ENCODE data around the gene OAS2.

OAS2 gene, protein sequence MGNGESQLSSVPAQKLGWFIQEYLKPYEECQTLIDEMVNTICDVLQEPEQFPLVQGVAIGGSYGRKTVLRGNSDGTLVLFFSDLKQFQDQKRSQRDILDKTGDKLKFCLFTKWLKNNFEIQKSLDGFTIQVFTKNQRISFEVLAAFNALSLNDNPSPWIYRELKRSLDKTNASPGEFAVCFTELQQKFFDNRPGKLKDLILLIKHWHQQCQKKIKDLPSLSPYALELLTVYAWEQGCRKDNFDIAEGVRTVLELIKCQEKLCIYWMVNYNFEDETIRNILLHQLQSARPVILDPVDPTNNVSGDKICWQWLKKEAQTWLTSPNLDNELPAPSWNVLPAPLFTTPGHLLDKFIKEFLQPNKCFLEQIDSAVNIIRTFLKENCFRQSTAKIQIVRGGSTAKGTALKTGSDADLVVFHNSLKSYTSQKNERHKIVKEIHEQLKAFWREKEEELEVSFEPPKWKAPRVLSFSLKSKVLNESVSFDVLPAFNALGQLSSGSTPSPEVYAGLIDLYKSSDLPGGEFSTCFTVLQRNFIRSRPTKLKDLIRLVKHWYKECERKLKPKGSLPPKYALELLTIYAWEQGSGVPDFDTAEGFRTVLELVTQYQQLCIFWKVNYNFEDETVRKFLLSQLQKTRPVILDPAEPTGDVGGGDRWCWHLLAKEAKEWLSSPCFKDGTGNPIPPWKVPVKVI

DNA sequence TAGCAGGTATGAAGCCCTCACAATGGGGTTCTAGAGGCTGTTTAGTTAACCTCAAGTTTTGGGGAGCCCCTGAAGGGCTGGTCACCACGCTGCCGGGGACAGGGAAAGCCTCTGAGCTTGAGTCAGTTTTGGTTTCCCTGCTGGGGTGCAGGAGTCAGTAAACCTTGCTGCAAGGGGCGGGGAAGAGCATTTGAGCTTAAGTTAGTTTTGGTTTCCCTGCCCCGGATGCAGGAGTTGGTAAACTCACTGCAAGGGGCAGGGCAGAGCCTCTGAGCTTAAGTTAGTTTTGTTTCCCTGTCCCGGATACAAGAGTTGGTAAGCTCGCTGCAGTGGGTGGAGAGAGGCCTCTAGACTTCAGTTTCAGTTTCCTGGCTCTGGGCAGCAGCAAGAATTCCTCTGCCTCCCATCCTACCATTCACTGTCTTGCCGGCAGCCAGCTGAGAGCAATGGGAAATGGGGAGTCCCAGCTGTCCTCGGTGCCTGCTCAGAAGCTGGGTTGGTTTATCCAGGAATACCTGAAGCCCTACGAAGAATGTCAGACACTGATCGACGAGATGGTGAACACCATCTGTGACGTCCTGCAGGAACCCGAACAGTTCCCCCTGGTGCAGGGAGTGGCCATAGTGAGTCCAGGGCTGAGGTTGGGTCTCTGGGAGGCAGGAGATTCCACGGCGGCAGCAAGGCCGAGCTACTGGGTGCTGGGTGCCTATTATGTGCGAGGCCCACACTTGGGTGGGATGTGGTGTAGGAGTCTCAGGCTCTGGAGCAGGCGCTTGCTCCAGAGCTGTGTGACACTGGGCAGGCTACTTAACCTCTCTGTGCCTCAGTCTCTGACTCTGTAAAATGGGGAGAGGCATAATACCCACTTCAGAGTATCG, at the start of gene OAS2:
OAS2 (plus strand) TSS at position 357 of the 878 bp plus-strand sequence; CDS start at position 447, 90 bp downstream.
- FAIRE-seq (no peak), DNase-seq (ENCODE audit: low spot score) (peak; percentile 23)

DNA sequence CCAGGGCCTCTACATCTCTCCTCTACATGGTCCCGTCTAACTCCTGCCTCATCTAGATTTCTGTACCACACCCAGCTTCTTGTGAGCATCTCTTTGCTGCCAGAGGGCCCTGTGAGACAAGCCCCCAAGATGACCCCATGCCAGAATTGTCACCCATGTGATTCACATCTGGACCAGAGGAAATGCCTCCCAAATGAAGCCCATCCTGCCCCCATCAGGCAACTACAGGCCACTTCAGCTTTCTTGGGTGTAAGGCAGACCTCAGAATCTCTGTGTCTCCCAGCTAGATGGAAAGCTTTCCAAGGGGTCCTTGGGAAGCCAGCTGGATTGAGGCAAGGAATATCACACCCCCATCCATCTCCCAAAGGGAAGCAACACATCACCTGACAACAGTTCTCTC, 49.3 kb upstream of the OAS2 start:
- FAIRE-seq (no peak), DNase-seq (ENCODE audit: low spot score) (no peak)

DNA sequence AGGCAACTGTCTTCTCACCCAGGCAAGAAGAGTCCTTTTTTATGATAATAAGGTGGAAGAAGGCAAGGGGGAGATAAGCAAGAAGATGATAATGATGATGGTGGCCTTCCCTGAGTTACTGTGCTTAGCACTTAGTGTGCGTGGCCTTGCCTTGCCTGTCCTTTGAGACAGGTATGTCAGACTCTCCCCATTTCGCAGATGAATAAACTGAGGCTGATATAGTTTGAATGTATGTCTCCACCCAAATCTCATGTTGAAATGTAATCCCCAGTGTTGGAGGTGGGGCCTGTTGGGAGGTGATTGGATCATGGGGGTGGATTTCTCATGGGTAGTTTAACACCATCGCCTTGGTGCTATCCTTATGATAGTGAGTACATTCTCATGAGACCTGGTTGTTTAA, 48.6 kb upstream of the OAS2 start:
- no peak for FAIRE-seq

DNA sequence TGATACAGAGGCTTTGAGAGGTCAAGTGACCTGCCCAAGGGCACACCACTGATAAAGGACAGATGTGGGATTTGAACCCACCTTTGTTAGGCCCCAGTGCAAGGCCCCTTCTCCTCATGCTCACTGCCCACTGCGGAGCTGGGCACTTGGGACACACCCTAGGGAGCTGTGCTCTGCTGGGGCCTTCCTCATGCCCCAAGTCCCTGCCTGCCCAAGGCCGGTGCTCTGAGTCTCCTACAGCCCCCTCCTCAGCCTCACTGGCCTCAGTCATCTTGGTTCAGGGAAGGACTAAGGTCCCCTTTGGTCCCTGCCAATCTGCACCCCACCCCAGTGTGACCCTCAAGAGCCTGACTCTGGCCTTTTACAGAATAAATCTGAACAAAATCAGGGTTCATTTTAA, 48.0 kb upstream of the OAS2 start:
- FAIRE-seq (no peak), DNase-seq (ENCODE audit: low spot score) (no peak)

More for the DNA sequence above, 48.6 kb upstream of the OAS2 start:
- no peak for DNase-seq (ENCODE audit: low spot score)

- FAIRE-seq: no peak
- DNase-seq (ENCODE audit: low spot score): no peak
These were observed 45.7 kb upstream of the OAS2 start for GRCh38 chr12:112932485-112933128.

DNA sequence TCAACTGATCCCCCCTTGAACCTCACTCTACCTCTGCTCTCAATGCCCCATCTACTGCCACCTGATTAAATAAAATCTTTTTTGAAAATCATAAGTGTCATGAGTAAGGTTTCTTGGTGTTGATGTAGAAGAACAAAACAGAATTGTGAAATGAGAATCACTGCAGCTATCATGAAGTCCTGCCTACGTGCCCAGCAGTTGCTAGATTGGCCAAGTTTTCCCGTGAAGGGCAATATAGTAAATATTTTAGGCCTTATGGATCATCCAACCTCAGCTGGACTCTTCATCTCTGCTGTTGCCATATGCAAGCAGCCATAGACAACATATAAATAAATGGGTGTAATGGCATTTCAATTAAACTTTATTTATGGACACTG, 45.2 kb upstream of the OAS2 start:
- no peak for FAIRE-seq
- DNase-seq (ENCODE audit: low spot score): no peak

DNA sequence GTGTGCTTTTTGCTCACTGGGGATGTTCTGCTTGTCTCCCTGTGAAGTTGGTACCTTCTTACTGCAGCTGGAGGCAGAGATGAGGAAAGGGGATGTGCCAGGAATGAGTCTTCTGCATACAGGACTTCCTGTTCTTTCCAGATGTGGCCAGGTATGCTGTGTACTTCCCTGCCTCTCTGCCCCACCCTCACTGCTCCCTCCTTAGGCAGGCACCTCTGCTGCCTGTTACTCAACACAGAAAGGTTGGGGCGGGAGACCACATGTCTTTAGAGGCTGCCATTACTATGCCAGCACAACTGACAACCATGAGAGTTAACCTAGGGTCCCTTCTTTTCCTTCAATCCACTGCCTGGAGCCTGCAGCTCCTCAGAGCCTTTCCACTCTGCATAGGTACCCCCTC, 42.1 kb upstream of the OAS2 start:
- FAIRE-seq (no peak), DNase-seq (ENCODE audit: low spot score) (no peak)

DNA sequence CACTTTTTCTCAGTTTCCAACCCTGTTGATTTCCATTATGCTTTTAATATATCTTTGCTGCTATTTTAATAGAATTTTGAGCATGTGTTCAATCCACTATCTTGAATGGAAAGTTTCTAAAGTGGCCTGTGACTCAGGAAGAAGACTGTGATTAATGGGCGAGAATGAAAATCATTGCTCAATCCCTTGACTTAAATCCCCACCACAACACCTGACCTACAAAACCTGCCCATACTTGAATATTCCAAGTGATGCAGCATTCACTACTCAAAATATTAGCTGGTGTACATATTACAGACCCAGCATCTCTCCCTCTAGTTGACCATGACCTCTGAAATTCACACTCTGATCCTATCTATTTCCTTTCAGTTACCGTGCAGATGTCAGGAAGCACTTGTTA, 41.4 kb upstream of the OAS2 start:
- no peak for FAIRE-seq

GRCh38 chr12:112937741-112938719, 40.3 kb upstream of the OAS2 start, which contains the start of gene OAS3:
Gene OAS3 (plus strand): TSS chr12:112938474. CDS start chr12:112938531, 57 bp downstream.
- no peak for FAIRE-seq
- peak; percentile 70 for DNase-seq (ENCODE audit: low spot score)

More for the DNA sequence above, 41.4 kb upstream of the OAS2 start:
- DNase-seq (ENCODE audit: low spot score): no peak

DNA sequence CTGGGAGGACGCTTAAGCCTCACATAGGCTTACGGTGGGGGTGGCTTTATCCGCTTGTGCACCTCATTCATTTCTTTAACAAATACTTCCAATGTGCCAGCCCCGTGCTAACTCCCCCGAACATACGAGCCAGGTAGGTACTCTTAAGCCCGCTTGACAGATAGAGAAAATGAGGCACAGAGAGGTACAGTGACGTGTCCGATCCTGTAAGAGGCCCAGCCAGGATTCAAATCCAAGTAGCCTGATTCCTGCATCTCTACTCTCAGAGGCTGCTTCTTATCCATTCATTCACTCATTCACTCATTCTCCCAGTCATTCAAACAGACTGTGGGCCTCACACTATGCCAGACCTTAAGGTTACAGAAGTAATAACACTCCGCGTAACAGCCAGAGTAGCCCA, 39.6 kb upstream of the OAS2 start:
- DNase-seq (ENCODE audit: low spot score) (peak; percentile 18), FAIRE-seq (no peak)

GRCh38 chr12:112939761-112940381, 38.4 kb upstream of the OAS2 start:
- no peak for DNase-seq (ENCODE audit: low spot score)
- no peak for FAIRE-seq

GRCh38 chr12:112941528-112942335, 36.6 kb upstream of the OAS2 start:
- FAIRE-seq: no peak

GRCh38 chr12:112942572-112942971, 35.7 kb upstream of the OAS2 start:
- no peak for FAIRE-seq
- DNase-seq (ENCODE audit: low spot score): no peak

More at GRCh38 chr12:112941528-112942335, 36.6 kb upstream of the OAS2 start:
- no peak for DNase-seq (ENCODE audit: low spot score)

- DNase-seq (ENCODE audit: low spot score): no peak
- no peak for FAIRE-seq
These were observed 34.2 kb upstream of the OAS2 start for GRCh38 chr12:112944024-112944690.

GRCh38 chr12:112945515-112945914, 32.8 kb upstream of the OAS2 start:
- no peak for DNase-seq (ENCODE audit: low spot score)
- FAIRE-seq: no peak

DNA sequence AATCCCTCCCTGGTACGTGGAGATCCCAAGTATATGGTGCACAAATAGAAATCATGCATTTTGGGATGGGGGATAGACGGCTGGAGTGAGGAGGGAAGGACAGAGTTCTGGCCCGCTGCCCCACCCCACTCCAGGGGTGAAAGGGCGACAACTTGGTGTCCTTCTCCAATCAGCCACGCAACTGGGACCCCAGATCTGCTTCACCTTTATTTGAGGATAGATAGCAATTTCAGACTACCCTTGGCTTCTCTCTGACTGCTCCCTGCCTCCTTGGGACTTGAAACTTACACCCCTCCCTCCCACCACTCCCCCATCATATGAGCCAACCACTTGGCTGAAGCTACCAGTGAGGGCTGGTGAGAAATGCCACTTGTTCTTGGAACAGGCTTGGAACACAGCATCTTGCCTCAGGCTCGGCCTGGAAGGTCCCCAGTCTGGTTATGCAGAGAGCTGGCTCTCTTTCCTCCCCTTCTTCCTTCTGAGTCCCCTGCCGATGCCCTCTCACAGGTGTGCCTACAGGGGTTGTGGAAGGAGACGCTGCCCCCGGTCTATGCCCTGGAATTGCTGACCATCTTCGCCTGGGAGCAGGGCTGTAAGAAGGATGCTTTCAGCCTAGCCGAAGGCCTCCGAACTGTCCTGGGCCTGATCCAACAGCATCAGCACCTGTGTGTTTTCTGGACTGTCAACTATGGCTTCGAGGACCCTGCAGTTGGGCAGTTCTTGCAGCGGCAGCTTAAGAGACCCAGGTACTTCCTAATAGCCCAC, 31.9 kb upstream of the OAS2 start:
- FAIRE-seq (no peak), DNase-seq (ENCODE audit: low spot score) (no peak)

DNA sequence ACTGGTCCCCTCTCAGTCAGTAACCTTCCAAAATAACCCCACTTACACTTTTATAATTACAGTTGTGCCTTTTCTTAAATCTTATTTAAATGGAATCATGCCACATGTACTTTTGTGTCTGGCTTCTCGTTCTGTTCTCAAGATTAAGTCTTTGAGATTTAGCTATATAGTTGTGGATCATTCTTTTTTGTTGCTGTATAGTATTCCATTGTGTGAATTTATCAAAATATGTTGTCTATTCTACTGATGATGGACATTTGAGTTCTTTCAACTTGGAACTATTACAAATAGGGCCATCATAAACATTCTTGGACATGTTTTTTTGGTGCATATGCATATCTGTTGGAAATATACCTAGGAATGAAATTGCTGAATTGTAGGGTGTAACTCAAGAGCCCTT, 31.0 kb upstream of the OAS2 start:
- DNase-seq (ENCODE audit: low spot score) (no peak), FAIRE-seq (no peak)
